NCI-H1092 (cell line): Measurements from ENCODE around the gene METTL22.

ENCODE experiments used
- DNase-seq: peaks from one replicate; lab custom pipeline; 2025; lab: John Stamatoyannopoulos, UW

The METTL22 gene

DNA sequence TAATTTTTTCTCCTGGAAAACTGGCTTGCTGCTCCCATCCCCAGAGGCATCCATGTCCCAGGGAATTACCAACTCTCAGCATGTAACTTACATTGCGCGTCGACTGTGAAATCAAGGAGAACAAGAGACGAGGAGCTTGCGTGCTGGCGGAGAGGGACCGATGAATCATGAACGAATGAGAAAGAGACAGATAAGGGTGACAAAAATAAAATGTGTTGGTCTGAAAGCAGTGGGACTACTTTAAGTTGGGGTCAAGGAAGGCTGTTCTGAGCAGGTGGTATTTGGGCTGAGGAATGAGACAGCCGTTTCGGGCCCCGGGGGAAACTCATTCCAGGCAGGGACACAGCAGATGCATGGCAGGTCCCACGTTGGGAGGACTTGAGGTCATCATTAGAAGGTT is 75.4 kb downstream of the METTL22 start:
- no peak for DNase-seq

- no peak for DNase-seq
These were observed 76.5 kb downstream of the METTL22 start for GRCh38 chr16:8697965-8698364.
